Stomach smooth muscle (tissue), 2 donors: Measurements from ENCODE around the gene RTBDN.
A peak's percentile ranks its signal among the peaks of the same experiment; 100 is the strongest.
"Not testable (repeated sequence)": the region's sequence is repeated elsewhere in the genome, so short reads cannot be mapped to it uniquely, and the experiment has no call there.

ENCODE experiments used
- H3K27ac ChIP-seq: one replicate; pipeline ENCODE4 v1.7.0; 2013; ENCODE audit warnings: mild to moderate bottlenecking, low read length, inconsistent platforms
- H3K27me3 ChIP-seq, 2 donors: one replicate each; pipeline ENCODE4 v1.7.0; 2013; ENCODE audit warnings: low read length in 2 of 2; ENCODE audit not compliant: insufficient read depth in 2 of 2, control insufficient read depth in 1 of 2
- H3K36me3 ChIP-seq, 2 donors: one replicate each; pipeline ENCODE4 v1.7.0; 2013; ENCODE audit warnings: low read length in 2 of 2; ENCODE audit not compliant: control insufficient read depth in 2 of 2, insufficient read depth in 2 of 2
- H3K4me1 ChIP-seq: one replicate; pipeline ENCODE4 v1.7.0; 2013; ENCODE audit warnings: low read length; ENCODE audit not compliant: control insufficient read depth, insufficient read depth
- H3K4me3 ChIP-seq, 2 donors: one replicate each; pipeline ENCODE4 v1.7.0; 2013; ENCODE audit warnings: low read length in 2 of 2
- H3K9ac ChIP-seq, 2 donors: one replicate each; pipeline ENCODE4 v1.7.0; 2013; ENCODE audit warnings: low read length in 2 of 2, mild to moderate bottlenecking in 1 of 2
- H3K9me3 ChIP-seq, 2 donors: one replicate each; pipeline ENCODE4 v1.7.0; 2013; ENCODE audit warnings: low read length in 2 of 2; ENCODE audit not compliant: control insufficient read depth in 2 of 2
- donor health status: healthy.
- donor health status: Pancreatic carcinoma.

Gene RTBDN

DNA sequence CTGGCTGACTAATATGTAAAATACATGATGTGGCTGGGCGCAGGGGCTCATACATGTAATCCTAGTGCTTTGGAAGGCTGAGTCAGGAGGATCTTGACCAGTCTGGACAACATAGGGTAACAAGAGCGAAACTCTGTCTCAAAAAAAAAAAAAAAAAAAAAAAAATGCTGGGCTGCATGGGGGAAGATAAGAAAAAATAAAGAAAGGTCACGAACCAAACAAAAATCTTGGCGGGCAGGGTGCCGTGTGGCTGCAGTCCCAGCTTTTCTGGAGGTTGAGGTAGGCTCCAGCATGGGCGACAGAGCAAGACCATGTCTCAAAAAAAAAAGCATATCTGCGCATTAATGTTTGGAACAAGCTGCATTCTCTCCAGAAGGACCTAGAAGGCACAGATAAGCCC lies 19.3 kb downstream of the RTBDN start:
- H3K9me3 ChIP-seq, result no peaks in the 10 kb centered on the region
- no peaks in the 10 kb centered on the region for H3K27me3 ChIP-seq
- no peaks in the 10 kb centered on the region for H3K4me1 ChIP-seq
- H3K4me3 ChIP-seq, result no peak overlapping the region
- no peak overlapping the region for H3K9ac ChIP-seq
- H3K27ac ChIP-seq, result no peak overlapping the region
- peaks cover 0 to 2% of the 10 kb centered on the region in 2 donors for H3K36me3 ChIP-seq

DNA sequence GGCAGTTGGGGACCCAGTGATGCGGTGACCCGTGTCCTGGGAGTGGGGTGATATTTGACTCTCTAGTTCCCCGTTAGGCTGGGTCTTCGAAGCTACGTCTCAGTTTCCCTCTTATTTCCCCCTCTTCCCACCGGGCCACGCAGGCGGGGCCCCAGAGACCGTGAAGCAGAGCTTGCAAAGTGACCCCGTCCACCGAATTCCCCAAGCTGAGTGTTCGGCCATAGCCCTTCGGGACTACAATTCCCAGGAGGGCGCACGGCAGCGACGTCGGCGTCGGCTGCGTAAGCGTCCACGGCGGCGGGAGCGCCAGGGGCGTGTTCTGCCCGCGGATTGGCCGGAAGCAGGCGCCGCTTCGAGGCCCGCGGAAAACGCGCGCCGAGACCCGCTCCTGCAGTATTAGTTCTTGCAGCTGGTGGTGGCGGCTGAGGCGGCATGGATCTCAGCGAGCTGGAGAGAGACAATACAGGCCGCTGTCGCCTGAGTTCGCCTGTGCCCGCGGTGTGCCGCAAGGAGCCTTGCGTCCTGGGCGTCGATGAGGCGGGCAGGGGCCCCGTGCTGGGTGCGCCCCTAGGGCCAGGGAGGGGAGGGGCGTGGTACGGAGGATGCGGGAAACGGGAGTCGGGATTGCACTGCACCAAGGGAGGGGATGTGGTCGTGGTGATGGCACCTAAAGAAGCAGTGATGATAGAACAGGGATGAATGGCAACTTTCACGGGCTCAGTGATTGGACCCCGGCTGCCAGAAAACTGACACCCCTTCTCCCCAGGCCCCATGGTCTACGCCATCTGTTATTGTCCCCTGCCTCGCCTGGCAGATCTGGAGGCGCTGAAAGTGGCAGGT lies 27.9 kb downstream of the RTBDN start, which contains the start of gene RNASEH2A:
RNASEH2A (plus strand) TSS at position 343 of the 840 bp plus-strand sequence; CDS start at position 433, 90 bp downstream.
- H3K36me3 ChIP-seq, result no peaks in the 10 kb centered on the region
- H3K9me3 ChIP-seq, result no peaks in the 10 kb centered on the region
- H3K4me3 ChIP-seq, result peak within 1 kb of the TSS; percentile 70 to 86
- H3K27me3 ChIP-seq, result no peaks in the 10 kb centered on the region
- peak within 1 kb of the TSS; percentile 75 to 83 for H3K9ac ChIP-seq
- H3K27ac ChIP-seq, result peak within 1 kb of the TSS; percentile 11
- H3K4me1 ChIP-seq, result peaks cover 21% of the 10 kb centered on the region

- Histone ChIP-seq H3K4me1 (peaks cover 36% of the 10 kb centered on the region), H3K27me3 (no peaks in the 10 kb centered on the region), H3K27ac (no peak overlapping the region), H3K9ac (no peak overlapping the region), H3K36me3 (peaks cover 13 to 14% of the 10 kb centered on the region in 2 donors), H3K4me3 (no peak overlapping the region), H3K9me3 (no peaks in the 10 kb centered on the region)
Observed at GRCh38 chr19:12804051-12804450, 30.3 kb downstream of the RTBDN start.

DNA sequence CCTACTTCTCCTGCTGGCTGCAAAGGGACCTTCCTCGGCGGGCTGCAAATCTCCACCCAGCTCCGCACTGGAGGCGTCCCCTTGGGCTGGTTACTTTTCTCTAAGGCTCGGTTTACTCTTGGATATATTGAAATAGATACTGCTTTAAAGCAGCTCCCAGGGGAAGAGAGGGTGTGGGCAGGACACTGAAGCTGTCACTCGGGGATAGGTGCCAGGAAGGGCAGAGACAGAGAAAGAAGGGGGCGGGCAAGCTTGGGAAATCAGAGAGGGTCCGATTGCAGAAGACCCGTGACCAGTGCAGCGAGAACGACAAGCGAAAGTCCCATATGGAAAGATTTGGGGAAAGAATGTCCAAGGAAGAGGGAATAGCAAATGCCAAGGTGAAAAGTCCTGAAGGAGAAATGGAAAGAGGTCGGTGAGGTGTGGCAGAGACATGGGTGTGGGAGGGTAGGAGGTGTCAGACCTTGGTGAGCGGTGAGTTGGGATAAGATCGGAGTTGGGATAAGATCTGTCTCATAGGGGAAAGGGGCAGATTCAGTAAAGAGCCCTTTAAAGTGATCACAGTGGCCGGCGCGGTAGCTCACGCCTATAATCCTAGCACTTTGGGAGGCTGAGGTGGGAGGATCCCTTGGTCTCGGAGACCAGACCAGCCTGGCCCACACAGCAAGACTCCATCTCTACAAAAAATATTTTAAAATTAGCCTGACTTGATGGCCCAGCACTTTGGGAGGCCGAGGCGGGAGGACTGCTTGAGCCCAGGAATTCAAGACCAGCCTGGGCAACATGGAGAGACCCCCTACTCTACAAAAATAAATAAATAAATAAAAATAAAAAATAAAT lies 31.9 kb downstream of the RTBDN start:
- no peaks in the 10 kb centered on the region for H3K27me3 ChIP-seq
- H3K4me1 ChIP-seq, result peaks cover 36% of the 10 kb centered on the region
- no peaks in the 10 kb centered on the region for H3K9me3 ChIP-seq
- peak overlapping the region; percentile 62 to 69 for H3K9ac ChIP-seq
- H3K4me3 ChIP-seq, result peak overlapping the region; percentile 77 to 97
- peaks cover 13 to 14% of the 10 kb centered on the region in 2 donors for H3K36me3 ChIP-seq
- no peak overlapping the region for H3K27ac ChIP-seq

DNA sequence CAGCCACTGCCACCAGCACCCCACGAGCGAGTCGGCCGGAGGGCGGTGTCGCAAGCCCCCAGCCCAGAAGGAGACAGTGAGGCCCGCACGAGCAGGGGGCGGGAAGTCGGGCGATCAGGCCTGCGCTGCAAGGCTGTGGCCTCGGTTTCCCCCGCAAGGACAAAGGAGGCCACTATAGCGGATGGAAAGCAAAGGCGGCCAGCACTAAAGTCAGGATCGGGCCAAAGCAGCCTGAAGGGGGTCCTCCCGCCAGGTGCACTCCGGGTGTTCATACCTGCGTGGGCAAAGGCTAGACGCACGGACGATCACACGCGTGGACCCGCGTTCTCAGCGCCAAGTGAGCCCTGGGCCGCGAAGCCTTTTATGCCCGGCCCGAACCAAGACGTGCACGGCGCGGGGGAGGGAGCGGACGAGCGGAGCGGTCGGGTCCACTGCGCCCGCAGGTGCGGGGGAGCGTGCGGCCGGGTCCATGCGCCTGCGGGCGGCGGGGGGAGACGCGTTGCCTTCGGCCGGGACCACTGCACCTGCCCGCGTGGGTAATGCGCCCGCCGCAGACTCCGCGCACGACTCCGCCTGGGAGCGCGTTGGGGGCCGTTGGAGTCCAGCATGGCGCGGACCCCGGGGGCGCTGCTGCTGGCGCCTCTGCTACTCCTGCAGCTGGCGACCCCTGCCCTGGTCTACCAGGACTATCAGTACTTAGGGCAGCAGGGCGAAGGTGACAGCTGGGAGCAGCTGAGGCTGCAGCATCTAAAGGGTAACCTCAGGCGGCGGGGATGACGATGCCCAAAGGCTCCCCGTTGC lies 32.7 kb downstream of the RTBDN start, which contains the start of the genes PRDX2 and THSD8:
PRDX2 (minus strand) TSS at position 335 of the 801 bp plus-strand sequence. CDS start 539 bp downstream, outside the sequence.
THSD8 (plus strand) TSS at position 604 of the 801 bp plus-strand sequence; CDS start at position 607, 3 bp downstream.
- Histone ChIP-seq H3K4me3 (peak within 1 kb of the TSS; percentile 77 to 97), H3K9ac (peak within 1 kb of the TSS; percentile 69 to 93), H3K27me3 (no peaks in the 10 kb centered on the region), H3K27ac (peak within 1 kb of the TSS; percentile 76), H3K4me1 (peaks cover 33% of the 10 kb centered on the region), H3K9me3 (no peaks in the 10 kb centered on the region), H3K36me3 (peaks cover 13 to 16% of the 10 kb centered on the region in 2 donors)

- Histone ChIP-seq H3K36me3 (peaks cover 13 to 16% of the 10 kb centered on the region in 2 donors), H3K27me3 (no peaks in the 10 kb centered on the region), H3K4me3 (peak overlapping the region; percentile 77 to 97), H3K4me1 (peaks cover 33% of the 10 kb centered on the region), H3K27ac (peak overlapping the region; percentile 76), H3K9ac (peak overlapping the region; percentile 69 to 93), H3K9me3 (no peaks in the 10 kb centered on the region)
Observed at GRCh38 chr19:12800923-12801465, 33.4 kb downstream of the RTBDN start.

GRCh38 chr19:12800466-12800770 lies 34.0 kb downstream of the RTBDN start:
- H3K9ac ChIP-seq, result peak overlapping the region; percentile 69 to 93
- H3K27ac ChIP-seq, result peak overlapping the region; percentile 76
- H3K4me3 ChIP-seq, result peak overlapping the region; percentile 77 to 97
- H3K27me3 ChIP-seq, result no peaks in the 10 kb centered on the region
- H3K9me3 ChIP-seq, result no peaks in the 10 kb centered on the region
- peaks cover 13 to 16% of the 10 kb centered on the region in 2 donors for H3K36me3 ChIP-seq
- H3K4me1 ChIP-seq, result peaks cover 33% of the 10 kb centered on the region

DNA sequence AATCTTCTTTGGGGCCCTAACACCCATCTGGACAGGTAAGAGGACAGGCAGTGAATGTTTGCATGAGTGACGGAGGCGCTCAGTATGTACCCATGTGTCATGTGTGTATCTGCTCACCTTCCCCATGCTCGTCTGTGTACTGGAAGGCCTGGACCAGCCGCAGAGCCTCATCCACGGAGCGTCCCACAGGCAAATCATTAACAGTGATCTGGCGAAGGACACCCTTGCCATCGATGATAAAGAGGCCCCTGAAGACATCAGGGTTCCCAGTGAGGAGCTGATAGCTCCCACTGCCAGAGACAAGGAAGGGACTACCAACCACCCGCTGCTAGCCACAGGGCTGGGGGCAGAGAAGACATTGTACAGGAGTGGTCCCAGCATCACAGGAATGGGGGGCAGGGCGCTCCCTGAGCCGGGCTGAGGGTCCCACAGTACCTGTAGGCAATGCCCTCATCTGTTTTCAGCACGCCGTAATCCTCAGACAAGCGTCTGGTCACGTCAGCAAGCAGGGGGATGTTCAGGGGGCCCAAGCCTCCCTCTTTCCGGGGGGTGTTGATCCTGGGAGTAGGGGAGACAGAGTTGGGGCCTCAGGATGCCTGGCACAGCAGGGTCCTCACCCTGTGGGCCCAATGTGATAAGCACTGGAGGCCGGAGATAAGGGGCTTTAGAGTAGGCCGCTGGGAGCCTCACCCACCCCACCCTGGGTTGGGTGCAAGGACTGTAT lies 34.5 kb downstream of the RTBDN start:
- Histone ChIP-seq H3K4me1 (peaks cover 33% of the 10 kb centered on the region), H3K9me3 (no peaks in the 10 kb centered on the region), H3K27me3 (no peaks in the 10 kb centered on the region), H3K27ac (no peak overlapping the region), H3K36me3 (peaks cover 13 to 16% of the 10 kb centered on the region in 2 donors), H3K4me3 (peak overlapping the region in 1 of 2 donors; percentile 97), H3K9ac (peak overlapping the region; percentile 69 to 93)

- Histone ChIP-seq H3K4me1 (peaks cover 42% of the 10 kb centered on the region), H3K36me3 (peaks cover 14 to 16% of the 10 kb centered on the region in 2 donors)
- H3K27me3 ChIP-seq, H3K27ac ChIP-seq, H3K4me3 ChIP-seq, H3K9ac ChIP-seq, H3K9me3 ChIP-seq: not testable (repeated sequence)
Observed at GRCh38 chr19:12797607-12798006, 36.8 kb downstream of the RTBDN start.
